Measurements from ENCODE around the gene TJP2.

TJP2 gene

GRCh38 chr9:69191231-69191630, 17.2 kb downstream of the TJP2 start:
- peak overlapping the region; percentile 3 to 66 (median 39); a peak in 19 of 22 replicates for H3K4me2 ChIP-seq
- H3K9ac ChIP-seq = no peak overlapping the region; a peak in 1 of 22 replicates
- H3K36me3 ChIP-seq = no peaks in the 10 kb centered on the region
- TF ChIP-seq Cebpa-rat (IDR thresholded peaks at IDR 0.05) = no peak
- no peaks in the 10 kb centered on the region for H3K9me3 ChIP-seq (replicated peaks in 1 of 11)
- H4K20me1 ChIP-seq = no peaks in the 10 kb centered on the region
- H3K27me3 ChIP-seq = no peaks in the 10 kb centered on the region
- H3K27ac ChIP-seq = no peak overlapping the region
- no peak overlapping the region for H3K4me3 ChIP-seq
- peaks cover 18 to 35% (median 26%) of the 10 kb centered on the region in 10 experiments for H3K4me1 ChIP-seq

GRCh38 chr9:69192214-69192613, 18.1 kb downstream of the TJP2 start:
- no peaks in the 10 kb centered on the region for H4K20me1 ChIP-seq
- peaks cover 11 to 26% (median 22%) of the 10 kb centered on the region in 10 experiments for H3K4me1 ChIP-seq
- H3K9ac ChIP-seq = no peak overlapping the region
- peak overlapping the region in 8 of 11 experiments; percentile 26 to 66 (median 50); a peak in 8 of 22 replicates for H3K4me2 ChIP-seq
- no peaks in the 10 kb centered on the region for H3K36me3 ChIP-seq
- no peaks in the 10 kb centered on the region for H3K27me3 ChIP-seq
- H3K4me3 ChIP-seq = no peak overlapping the region
- no peak overlapping the region for H3K27ac ChIP-seq
- TF ChIP-seq Cebpa-rat (IDR thresholded peaks at IDR 0.05) = no peak
- H3K9me3 ChIP-seq (replicated peaks in 1 of 11) = no peaks in the 10 kb centered on the region

- peaks cover 3 to 26% (median 19%) of the 10 kb centered on the region in 10 experiments for H3K4me1 ChIP-seq
- H4K20me1 ChIP-seq = no peaks in the 10 kb centered on the region
- no peak for TF ChIP-seq Cebpa-rat (IDR thresholded peaks at IDR 0.05)
- H3K27me3 ChIP-seq = no peaks in the 10 kb centered on the region
- no peak overlapping the region for H3K27ac ChIP-seq
- H3K36me3 ChIP-seq = no peaks in the 10 kb centered on the region
- no peak overlapping the region for H3K4me3 ChIP-seq
- no peak overlapping the region for H3K4me2 ChIP-seq
- H3K9ac ChIP-seq = no peak overlapping the region
- H3K9me3 ChIP-seq (replicated peaks in 1 of 11) = no peaks in the 10 kb centered on the region
Measured at GRCh38 chr9:69193685-69194032, 19.6 kb downstream of the TJP2 start.

GRCh38 chr9:69194702-69195418, 20.8 kb downstream of the TJP2 start:
- Histone ChIP-seq H4K20me1 (no peaks in the 10 kb centered on the region), H3K27me3 (no peaks in the 10 kb centered on the region), H3K27ac (no peak overlapping the region), H3K9ac (no peak overlapping the region), H3K4me1 (peaks cover 15 to 27% (median 23%) of the 10 kb centered on the region in 10 experiments), H3K36me3 (no peaks in the 10 kb centered on the region), H3K4me2 (no peak overlapping the region), H3K9me3 (replicated peaks in 1 of 11) (no peaks in the 10 kb centered on the region), H3K4me3 (no peak overlapping the region)
- no peak for TF ChIP-seq Cebpa-rat (IDR thresholded peaks at IDR 0.05)

GRCh38 chr9:69195668-69196067, 21.6 kb downstream of the TJP2 start:
- Histone ChIP-seq H3K4me2 (no peak overlapping the region), H3K27ac (no peak overlapping the region), H3K9ac (no peak overlapping the region), H3K4me1 (peaks cover 17 to 32% (median 22%) of the 10 kb centered on the region in 10 experiments), H4K20me1 (no peaks in the 10 kb centered on the region; a peak in 1 of 22 replicates), H3K9me3 (replicated peaks in 1 of 11) (no peaks in the 10 kb centered on the region), H3K4me3 (no peak overlapping the region), H3K27me3 (no peaks in the 10 kb centered on the region), H3K36me3 (no peaks in the 10 kb centered on the region)
- no peak for TF ChIP-seq Cebpa-rat (IDR thresholded peaks at IDR 0.05)

- no peaks in the 10 kb centered on the region for H3K9me3 ChIP-seq (replicated peaks in 1 of 11)
- H4K20me1 ChIP-seq = no peaks in the 10 kb centered on the region; a peak in 1 of 22 replicates
- no peak overlapping the region for H3K27ac ChIP-seq
- no peak overlapping the region for H3K4me3 ChIP-seq
- H3K9ac ChIP-seq = no peak overlapping the region
- H3K4me2 ChIP-seq = no peak overlapping the region
- H3K4me1 ChIP-seq = peaks cover 0 to 21% (median 4%) of the 10 kb centered on the region in 10 experiments; a peak in 11 of 20 replicates
- TF ChIP-seq Cebpa-rat (IDR thresholded peaks at IDR 0.05) = no peak
- no peaks in the 10 kb centered on the region for H3K36me3 ChIP-seq
- H3K27me3 ChIP-seq = no peaks in the 10 kb centered on the region
Measured at GRCh38 chr9:69197687-69198086, 23.6 kb downstream of the TJP2 start.

GRCh38 chr9:69198521-69199220, 24.6 kb downstream of the TJP2 start:
- no peak for TF ChIP-seq Cebpa-rat (IDR thresholded peaks at IDR 0.05)
- H3K27ac ChIP-seq = no peak overlapping the region

GRCh38 chr9:69199769-69200470, 25.8 kb downstream of the TJP2 start:
- Histone ChIP-seq H3K9me3 (replicated peaks in 1 of 11) (no peaks in the 10 kb centered on the region), H3K4me1 (peaks cover 0 to 21% (median 0%) of the 10 kb centered on the region in 10 experiments; a peak in 7 of 20 replicates), H3K27ac (no peak overlapping the region), H3K36me3 (no peaks in the 10 kb centered on the region), H3K4me2 (peak overlapping the region in 3 of 11 experiments; percentile 17 to 48 (median 38); a peak in 5 of 22 replicates), H3K4me3 (no peak overlapping the region), H3K9ac (no peak overlapping the region), H4K20me1 (no peaks in the 10 kb centered on the region; a peak in 1 of 22 replicates), H3K27me3 (no peaks in the 10 kb centered on the region)
- no peak for TF ChIP-seq Cebpa-rat (IDR thresholded peaks at IDR 0.05)

More at GRCh38 chr9:69198521-69199220, 24.6 kb downstream of the TJP2 start:
- H3K4me2 ChIP-seq = peak overlapping the region in 2 of 11 experiments; percentile 26; a peak in 3 of 22 replicates
- no peak overlapping the region for H3K9ac ChIP-seq
- H3K27me3 ChIP-seq = no peaks in the 10 kb centered on the region
- H3K4me3 ChIP-seq = no peak overlapping the region
- H3K4me1 ChIP-seq = peaks cover 0 to 21% (median 0%) of the 10 kb centered on the region in 10 experiments; a peak in 7 of 20 replicates
- no peaks in the 10 kb centered on the region for H3K9me3 ChIP-seq (replicated peaks in 1 of 11)
- H3K36me3 ChIP-seq = no peaks in the 10 kb centered on the region
- no peaks in the 10 kb centered on the region; a peak in 1 of 22 replicates for H4K20me1 ChIP-seq

GRCh38 chr9:69202556-69202955, 28.5 kb downstream of the TJP2 start:
- Histone ChIP-seq H3K27me3 (no peaks in the 10 kb centered on the region), H4K20me1 (no peaks in the 10 kb centered on the region; a peak in 1 of 22 replicates), H3K27ac (no peak overlapping the region), H3K9ac (no peak overlapping the region), H3K4me1 (peaks cover 0 to 21% (median 0%) of the 10 kb centered on the region in 10 experiments; a peak in 7 of 20 replicates), H3K9me3 (replicated peaks in 1 of 11) (no peaks in the 10 kb centered on the region), H3K4me2 (no peak overlapping the region), H3K4me3 (no peak overlapping the region), H3K36me3 (no peaks in the 10 kb centered on the region)
- no peak for TF ChIP-seq Cebpa-rat (IDR thresholded peaks at IDR 0.05)
